Thyroid gland (tissue), 4 donors: Measurements from ENCODE around the gene KRT3.

Source experiments
- CTCF ChIP-seq, 6 experiments: fragments of 200-600 bp in 3 of 6; fragments of 450-650 bp in 3 of 6; sonication (generic) in 3 of 6; IDR thresholded peaks; one replicate each; pipeline ENCODE4 v1.5.1; 2016 to 2019; ENCODE audit warnings: antibody characterized with exemption in 6 of 6, mild to moderate bottlenecking in 2 of 6, inconsistent platforms in 1 of 6, moderate library complexity in 1 of 6
- POLR2A ChIP-seq, 2 donors: fragments of 450-650 bp; IDR thresholded peaks; one replicate each; pipeline ENCODE4 v1.6.1; 2017; ENCODE audit warnings: antibody characterized with exemption in 2 of 2, mild to moderate bottlenecking in 2 of 2, moderate library complexity in 1 of 2

GRCh38 chr12:52755533-52755932, 40.4 kb downstream of the KRT3 start:
- TF ChIP-seq CTCF (IDR thresholded peaks at IDR 0.05) (no peak), POLR2A (IDR thresholded peaks at IDR 0.05) (no peak)
